IMR-90 (cell line): ENCODE results near the gene C16orf92.

Experiments
- BHLHE40 ChIP-seq: fragments of 150-350 bp; IDR thresholded peaks from 2 replicates; pipeline ENCODE4 v1.6.1; 2016; ENCODE audit warnings: mild to moderate bottlenecking, low read depth, low read length
- CEBPB ChIP-seq: IDR thresholded peaks from 2 replicates; pipeline ENCODE4 v1.6.1; 2012; ENCODE audit warnings: low read depth, low read length, improper control_type of control experiment
- CHD1 ChIP-seq: IDR thresholded peaks from 2 replicates; pipeline ENCODE4 v1.6.1; 2012; ENCODE audit warnings: low read depth, low read length, improper control_type of control experiment
- FOS ChIP-seq: fragments of 150-350 bp; IDR thresholded peaks from 2 replicates; pipeline ENCODE4 v1.6.1; 2016; ENCODE audit warnings: low read depth, low read length
- MAFK ChIP-seq: IDR thresholded peaks from 2 replicates; pipeline ENCODE4 v1.6.1; 2012; ENCODE audit warnings: low read depth, low read length, improper control_type of control experiment
- POLR2A ChIP-seq: IDR thresholded peaks from 2 replicates; pipeline ENCODE4 v1.6.1; 2012; ENCODE audit warnings: mild to moderate bottlenecking, low read depth, low read length
- RAD21 ChIP-seq: IDR thresholded peaks from 2 replicates; pipeline ENCODE4 v1.6.1; 2012; ENCODE audit warnings: low read length, improper control_type of control experiment
- RFX5 ChIP-seq: IDR thresholded peaks from 2 replicates; pipeline ENCODE4 v1.8.0; 2012; ENCODE audit warnings: low read depth, mild to moderate bottlenecking, low read length, moderate library complexity
- SMC3 ChIP-seq: fragments of 150-350 bp; IDR thresholded peaks from 2 replicates; pipeline ENCODE4 v1.6.1; 2016; ENCODE audit warnings: low read depth, mild to moderate bottlenecking, antibody characterized with exemption, low read length, moderate library complexity
- TF ChIP-seq, protein P1 (sequence below): conservative IDR thresholded peaks from 2 replicates; pipeline ENCODE4 v1.5.1; 2012; ENCODE audit warnings: mild to moderate bottlenecking, low read depth, low read length, improper control_type of control experiment
- TF ChIP-seq, protein P2 (sequence below): fragments of 150-350 bp; IDR thresholded peaks from 2 replicates; pipeline ENCODE4 v1.6.1; 2017; ENCODE audit warnings: mild to moderate bottlenecking, antibody characterized with exemption, low read length, low read depth

DNA sequence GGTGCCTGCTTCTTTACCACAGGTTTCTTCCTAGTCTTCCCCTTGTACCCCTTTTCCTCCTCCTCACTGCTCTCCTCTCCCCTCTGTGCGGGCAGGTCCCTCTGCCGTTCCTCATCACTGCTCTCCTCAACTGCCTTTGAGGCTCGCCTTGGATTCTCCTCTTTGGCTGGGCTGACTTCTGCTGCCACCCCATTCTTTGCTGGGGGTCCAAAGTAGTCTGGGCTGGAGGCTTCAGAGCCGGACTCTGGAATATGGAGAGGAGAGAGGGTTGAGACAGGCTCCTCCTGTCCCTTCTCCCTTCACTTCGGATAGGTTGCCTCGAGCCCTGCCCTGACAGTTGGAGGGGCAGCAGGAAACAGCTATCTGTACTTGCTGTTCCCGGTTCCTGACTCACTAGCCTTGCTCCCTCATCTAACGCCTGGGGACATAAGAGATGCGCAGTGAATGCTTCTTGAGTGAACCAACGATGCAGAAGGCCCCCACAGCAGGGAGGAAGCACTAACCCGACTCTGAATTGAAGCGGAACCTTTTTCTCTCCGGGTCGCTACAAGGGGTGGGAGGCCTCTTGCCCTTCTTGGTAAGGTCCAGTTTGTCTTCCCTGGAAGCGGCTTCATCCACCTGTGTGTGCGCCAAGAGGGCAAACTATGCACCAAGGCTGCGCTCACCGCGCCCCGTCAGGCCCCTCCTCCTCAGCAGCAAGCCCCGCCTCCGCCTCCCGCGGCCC lies 28.2 kb upstream of the C16orf92 start:
- TF ChIP-seq POLR2A = no peak
- TF ChIP-seq, protein P1, sequence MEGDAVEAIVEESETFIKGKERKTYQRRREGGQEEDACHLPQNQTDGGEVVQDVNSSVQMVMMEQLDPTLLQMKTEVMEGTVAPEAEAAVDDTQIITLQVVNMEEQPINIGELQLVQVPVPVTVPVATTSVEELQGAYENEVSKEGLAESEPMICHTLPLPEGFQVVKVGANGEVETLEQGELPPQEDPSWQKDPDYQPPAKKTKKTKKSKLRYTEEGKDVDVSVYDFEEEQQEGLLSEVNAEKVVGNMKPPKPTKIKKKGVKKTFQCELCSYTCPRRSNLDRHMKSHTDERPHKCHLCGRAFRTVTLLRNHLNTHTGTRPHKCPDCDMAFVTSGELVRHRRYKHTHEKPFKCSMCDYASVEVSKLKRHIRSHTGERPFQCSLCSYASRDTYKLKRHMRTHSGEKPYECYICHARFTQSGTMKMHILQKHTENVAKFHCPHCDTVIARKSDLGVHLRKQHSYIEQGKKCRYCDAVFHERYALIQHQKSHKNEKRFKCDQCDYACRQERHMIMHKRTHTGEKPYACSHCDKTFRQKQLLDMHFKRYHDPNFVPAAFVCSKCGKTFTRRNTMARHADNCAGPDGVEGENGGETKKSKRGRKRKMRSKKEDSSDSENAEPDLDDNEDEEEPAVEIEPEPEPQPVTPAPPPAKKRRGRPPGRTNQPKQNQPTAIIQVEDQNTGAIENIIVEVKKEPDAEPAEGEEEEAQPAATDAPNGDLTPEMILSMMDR = no peak
- TF ChIP-seq, protein P2, sequence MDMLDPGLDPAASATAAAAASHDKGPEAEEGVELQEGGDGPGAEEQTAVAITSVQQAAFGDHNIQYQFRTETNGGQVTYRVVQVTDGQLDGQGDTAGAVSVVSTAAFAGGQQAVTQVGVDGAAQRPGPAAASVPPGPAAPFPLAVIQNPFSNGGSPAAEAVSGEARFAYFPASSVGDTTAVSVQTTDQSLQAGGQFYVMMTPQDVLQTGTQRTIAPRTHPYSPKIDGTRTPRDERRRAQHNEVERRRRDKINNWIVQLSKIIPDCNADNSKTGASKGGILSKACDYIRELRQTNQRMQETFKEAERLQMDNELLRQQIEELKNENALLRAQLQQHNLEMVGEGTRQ = no peak
- no peak for TF ChIP-seq CEBPB
- no peak for TF ChIP-seq BHLHE40
- TF ChIP-seq RAD21 = no peak
- no peak for TF ChIP-seq RFX5
- TF ChIP-seq MAFK = no peak
- TF ChIP-seq SMC3 = no peak
- no peak for TF ChIP-seq FOS
- no peak for TF ChIP-seq CHD1
